Right atrium auricular region (tissue), 2 donors: Measurements from ENCODE around the gene COL23A1. TPM values are rescaled to one million over a fixed set of nuclear protein-coding genes. Genes with fewer than 3 reads are reported as not detected.

Experiments
- DNase-seq: peaks from one replicate; pipeline ENCODE4 v3.0.0-alpha.2; 2019; ENCODE audit warnings: low spot score
- H3K27ac ChIP-seq, 2 donors: fragments of 200-600 bp; sonication (generic); 1 replicate in 1 of 2; 2 replicates in 1 of 2; pipeline ENCODE4 v1.5.1; 2016 to 2019
- H3K27me3 ChIP-seq, 2 donors: fragments of 200-600 bp; sonication (generic); one replicate each; pipeline versions ENCODE4 v1.5.1 to v1.6.0; 2017 to 2019
- H3K36me3 ChIP-seq: fragments of 200-600 bp; sonication (generic); one replicate; pipeline ENCODE4 v1.5.1; 2016
- H3K4me1 ChIP-seq, 2 donors: fragments of 200-600 bp; sonication (generic); one replicate each; pipeline versions ENCODE4 v1.5.1 to v1.6.0; 2017 to 2019
- H3K4me3 ChIP-seq, 2 donors: fragments of 200-600 bp; sonication (generic); 1 replicate in 1 of 2; 2 replicates in 1 of 2; pipeline ENCODE4 v1.5.1; 2017 to 2019; ENCODE audit warnings: mild to moderate bottlenecking in 1 of 2, moderate library complexity in 1 of 2
- H3K9me3 ChIP-seq, 2 donors: fragments of 200-600 bp; sonication (generic); one replicate each; pipeline ENCODE4 v1.5.1; 2019
- CTCF ChIP-seq, 2 donors: fragments of 200-600 bp; sonication (generic); IDR thresholded peaks; one replicate each; pipeline ENCODE4 v1.5.1; 2019; ENCODE audit warnings: antibody characterized with exemption in 2 of 2
- total RNA-seq, 2 donors: library from RNA; depleted of rRNA; stranded (reverse); fragments of >200 nt; gene quantifications; one replicate each; pipeline ENCODE4 v1.1.0, GENCODE V29; 2016

The COL23A1 gene
- total RNA-seq, 2 donors from 2014 or later, result 5.7 to 6.8 TPM

- H3K36me3 ChIP-seq, result no peaks in the 10 kb centered on the region
- H3K9me3 ChIP-seq, result no peaks in the 10 kb centered on the region
- TF ChIP-seq CTCF (IDR thresholded peaks at IDR 0.05), result no peak
- no peak overlapping the region for H3K4me3 ChIP-seq
- no peak overlapping the region for H3K27ac ChIP-seq
- H3K27me3 ChIP-seq, result no peaks in the 10 kb centered on the region
- peaks cover 0 to 19% of the 10 kb centered on the region in 2 donors for H3K4me1 ChIP-seq
- DNase-seq, result no peak
Observed at GRCh38 chr5:178462076-178462475, 128.1 kb downstream of the COL23A1 start.

GRCh38 chr5:178461004-178461730, 129.0 kb downstream of the COL23A1 start:
- DNase-seq, result peak; percentile 87
- Histone ChIP-seq H3K4me1 (peaks cover 0 to 16% of the 10 kb centered on the region in 2 donors), H3K36me3 (no peaks in the 10 kb centered on the region), H3K4me3 (no peak overlapping the region), H3K27ac (peak overlapping the region; percentile 62 to 68), H3K27me3 (no peaks in the 10 kb centered on the region), H3K9me3 (no peaks in the 10 kb centered on the region)
- peak; percentile 79 to 94 for TF ChIP-seq CTCF (IDR thresholded peaks at IDR 0.05)

GRCh38 chr5:178460598-178460997, 129.6 kb downstream of the COL23A1 start:
- TF ChIP-seq CTCF (IDR thresholded peaks at IDR 0.05), result no peak
- H3K4me3 ChIP-seq, result no peak overlapping the region
- H3K4me1 ChIP-seq, result peaks cover 0 to 16% of the 10 kb centered on the region in 2 donors
- H3K36me3 ChIP-seq, result no peaks in the 10 kb centered on the region
- no peaks in the 10 kb centered on the region for H3K9me3 ChIP-seq
- H3K27me3 ChIP-seq, result no peaks in the 10 kb centered on the region
- DNase-seq, result no peak
- peak overlapping the region; percentile 62 to 68 for H3K27ac ChIP-seq

- no peak overlapping the region for H3K4me3 ChIP-seq
- TF ChIP-seq CTCF (IDR thresholded peaks at IDR 0.05), result no peak
- H3K27ac ChIP-seq, result peak overlapping the region; percentile 62 to 68
- peaks cover 0 to 16% of the 10 kb centered on the region in 2 donors for H3K4me1 ChIP-seq
- DNase-seq, result no peak
- no peaks in the 10 kb centered on the region for H3K27me3 ChIP-seq
- H3K36me3 ChIP-seq, result no peaks in the 10 kb centered on the region
- no peaks in the 10 kb centered on the region for H3K9me3 ChIP-seq
Observed at GRCh38 chr5:178460174-178460573, 130.0 kb downstream of the COL23A1 start.

- H3K27ac ChIP-seq, result no peak overlapping the region
- TF ChIP-seq CTCF (IDR thresholded peaks at IDR 0.05), result no peak
- H3K9me3 ChIP-seq, result no peaks in the 10 kb centered on the region
- H3K27me3 ChIP-seq, result no peaks in the 10 kb centered on the region
- H3K36me3 ChIP-seq, result no peaks in the 10 kb centered on the region
- H3K4me3 ChIP-seq, result no peak overlapping the region
- H3K4me1 ChIP-seq, result peaks cover 0 to 16% of the 10 kb centered on the region in 2 donors
- no peak for DNase-seq
Observed at GRCh38 chr5:178458140-178458539, 132.1 kb downstream of the COL23A1 start.

GRCh38 chr5:178457471-178457870, 132.7 kb downstream of the COL23A1 start:
- no peak for DNase-seq
- H3K36me3 ChIP-seq, result no peaks in the 10 kb centered on the region

More at GRCh38 chr5:178457471-178457870, 132.7 kb downstream of the COL23A1 start:
- Histone ChIP-seq H3K9me3 (no peaks in the 10 kb centered on the region), H3K4me1 (peaks cover 0 to 16% of the 10 kb centered on the region in 2 donors), H3K27me3 (no peaks in the 10 kb centered on the region), H3K27ac (no peak overlapping the region), H3K4me3 (no peak overlapping the region)
- no peak for TF ChIP-seq CTCF (IDR thresholded peaks at IDR 0.05)
